GM19043 (cell line): ENCODE measurements around the gene PLD3.
"Not testable (repeated sequence)": the region's sequence is repeated elsewhere in the genome, so short reads cannot be mapped to it uniquely, and the experiment has no call there.

Experiments
- ATAC-seq: cut with Tn5 transposase; IDR thresholded peaks from one replicate; pipeline ENCODE4 v1.9.1; 2021; ENCODE audit warnings: low read depth; ENCODE audit not compliant: unreplicated experiment

Gene PLD3

GRCh38 chr19:40331052-40331451 lies 17.4 kb upstream of the PLD3 start:
- ATAC-seq = no peak

- no peak for ATAC-seq
Observed at GRCh38 chr19:40332669-40333068, 15.8 kb upstream of the PLD3 start.

- not testable (repeated sequence) for ATAC-seq
Observed at GRCh38 chr19:40333083-40333482, 15.4 kb upstream of the PLD3 start.

GRCh38 chr19:40335101-40335500 lies 13.4 kb upstream of the PLD3 start:
- no peak for ATAC-seq

- ATAC-seq = no peak
Observed at GRCh38 chr19:40335855-40336600, 12.5 kb upstream of the PLD3 start.

GRCh38 chr19:40336601-40336900 lies 11.9 kb upstream of the PLD3 start:
- no peak for ATAC-seq

GRCh38 chr19:40337107-40337506 lies 11.4 kb upstream of the PLD3 start:
- no peak for ATAC-seq

DNA sequence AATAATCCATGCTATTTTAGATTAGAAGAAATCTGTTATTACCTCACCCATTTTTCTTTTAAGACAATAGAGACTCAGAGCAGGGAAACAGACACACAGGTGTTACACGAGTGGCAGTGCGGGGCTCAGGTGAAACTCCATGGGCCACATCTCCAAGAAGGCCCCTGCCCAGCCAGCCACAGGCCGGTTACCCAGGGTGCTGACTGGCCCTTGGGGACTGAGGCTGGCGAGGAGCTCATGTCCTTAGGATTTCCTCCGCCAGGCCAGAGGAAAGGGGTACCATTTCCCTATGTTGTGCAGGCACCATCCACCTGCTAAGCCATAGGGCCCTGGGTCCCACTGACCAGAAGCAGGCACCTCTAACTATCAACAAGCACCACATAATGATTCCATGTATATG lies 10.9 kb upstream of the PLD3 start:
- no peak for ATAC-seq

- ATAC-seq = no peak
Observed at GRCh38 chr19:40339018-40339728, 9.3 kb upstream of the PLD3 start.

DNA sequence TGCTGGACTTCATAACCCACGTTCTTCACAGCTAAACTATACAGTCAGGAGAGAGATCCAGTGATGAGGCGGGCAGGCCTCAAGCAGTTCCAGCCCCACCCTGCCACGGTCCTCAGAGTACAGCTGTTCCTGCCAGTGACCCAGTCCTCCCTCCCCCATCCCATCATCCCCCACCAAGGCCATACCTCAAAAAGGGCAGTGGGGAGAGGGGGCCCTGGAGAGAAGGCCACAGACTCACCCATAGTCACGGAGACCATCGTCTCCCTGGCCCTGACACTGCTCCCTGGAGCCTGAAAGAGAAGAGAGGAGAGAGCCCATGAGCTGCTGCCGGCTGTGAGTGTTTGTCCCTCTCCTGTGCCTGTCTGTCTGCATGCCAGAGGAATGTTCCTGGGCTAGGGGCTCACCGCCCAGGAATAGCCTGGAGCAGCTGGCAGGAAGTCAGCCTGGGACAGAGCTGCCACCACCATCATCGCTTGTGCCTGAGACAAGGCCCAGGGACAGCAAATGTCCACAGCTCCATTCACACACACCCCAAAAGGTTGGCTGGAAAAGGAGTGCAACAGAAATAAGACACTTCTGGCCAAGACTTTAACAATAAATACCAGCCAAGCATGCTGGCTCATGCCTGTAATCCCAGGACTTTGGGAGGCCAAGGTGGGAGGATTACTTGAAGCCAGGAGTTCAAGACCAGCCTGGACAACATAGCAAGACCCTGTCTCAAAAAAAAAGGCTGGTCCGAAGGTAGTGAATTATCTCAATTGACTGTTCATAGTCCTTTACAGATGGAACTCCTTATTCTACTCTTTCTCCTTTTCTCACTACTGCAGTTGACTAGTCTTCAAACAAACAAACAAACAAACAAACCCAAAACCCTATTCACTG lies 6.7 kb upstream of the PLD3 start:
- ATAC-seq = no peak

GRCh38 chr19:40342644-40343311 lies 5.7 kb upstream of the PLD3 start:
- no peak for ATAC-seq

DNA sequence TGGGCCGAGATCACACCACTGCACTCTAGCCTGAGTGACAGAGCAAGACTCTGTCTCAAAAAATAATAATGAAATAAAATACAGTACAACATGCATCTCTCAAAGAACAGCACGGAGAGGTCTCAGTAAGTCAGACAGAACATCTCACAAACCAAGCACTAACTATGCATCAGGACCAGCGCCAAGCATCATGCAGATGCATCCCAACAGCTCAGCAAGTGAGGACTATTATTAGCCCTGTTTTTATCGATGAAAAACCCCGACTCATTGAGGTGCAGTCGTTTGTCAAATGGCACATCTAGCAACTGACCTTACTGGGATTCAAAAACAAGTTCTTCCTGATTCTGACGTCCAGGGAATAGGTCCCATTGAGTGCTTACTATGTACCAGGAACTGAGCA lies 4.1 kb upstream of the PLD3 start:
- no peak for ATAC-seq

GRCh38 chr19:40348961-40349507 lies 539 bp downstream of the PLD3 start:
- ATAC-seq = no peak

- no peak for ATAC-seq
Observed at GRCh38 chr19:40355975-40356680, 7.6 kb downstream of the PLD3 start.

DNA sequence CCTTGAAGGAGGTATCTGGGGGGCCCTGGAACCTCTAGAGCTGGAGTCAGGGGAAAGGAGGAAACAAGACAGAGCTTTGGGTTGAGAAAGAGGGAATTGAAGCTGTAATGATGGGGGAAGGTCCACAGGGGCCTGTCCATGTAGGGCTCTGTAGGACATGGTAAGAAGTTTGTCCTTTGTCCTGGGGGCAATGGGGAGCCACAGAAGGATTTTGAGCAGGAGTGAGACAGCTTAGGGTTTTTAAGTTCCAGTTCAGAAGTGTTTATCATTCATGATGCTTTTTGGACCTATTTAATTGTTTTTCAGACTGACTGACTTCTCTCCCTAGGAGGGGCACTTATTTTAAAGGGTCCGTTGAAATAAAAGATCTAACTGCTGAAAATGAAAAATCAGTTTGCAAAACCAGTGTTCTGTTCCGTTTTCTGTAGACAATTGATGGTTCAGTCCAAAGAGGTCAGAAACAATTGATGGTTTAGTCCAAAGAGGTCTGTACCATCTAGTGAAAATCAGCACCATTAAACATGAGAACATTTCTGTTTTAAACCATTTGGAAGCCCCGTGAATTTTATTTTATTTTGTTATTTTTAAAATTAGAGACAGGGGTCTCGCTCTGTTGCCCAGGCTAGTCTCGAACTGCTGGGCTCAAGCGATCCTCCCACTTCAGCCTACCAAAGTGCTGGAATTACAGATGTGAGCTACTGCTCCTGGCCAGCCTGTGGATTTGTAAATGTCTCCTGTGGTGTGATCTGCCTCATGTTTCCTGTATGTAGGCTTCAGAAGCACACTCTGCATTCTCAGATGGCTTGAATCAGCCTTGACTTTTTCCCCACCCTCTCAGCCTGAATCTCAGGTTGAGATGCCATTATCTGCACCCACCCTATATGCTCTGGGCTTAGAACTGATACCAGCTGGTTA lies 8.4 kb downstream of the PLD3 start:
- ATAC-seq = no peak

GRCh38 chr19:40357640-40358039 lies 9.1 kb downstream of the PLD3 start:
- ATAC-seq = no peak

- no peak for ATAC-seq
Observed at GRCh38 chr19:40358773-40359172, 10.3 kb downstream of the PLD3 start.

DNA sequence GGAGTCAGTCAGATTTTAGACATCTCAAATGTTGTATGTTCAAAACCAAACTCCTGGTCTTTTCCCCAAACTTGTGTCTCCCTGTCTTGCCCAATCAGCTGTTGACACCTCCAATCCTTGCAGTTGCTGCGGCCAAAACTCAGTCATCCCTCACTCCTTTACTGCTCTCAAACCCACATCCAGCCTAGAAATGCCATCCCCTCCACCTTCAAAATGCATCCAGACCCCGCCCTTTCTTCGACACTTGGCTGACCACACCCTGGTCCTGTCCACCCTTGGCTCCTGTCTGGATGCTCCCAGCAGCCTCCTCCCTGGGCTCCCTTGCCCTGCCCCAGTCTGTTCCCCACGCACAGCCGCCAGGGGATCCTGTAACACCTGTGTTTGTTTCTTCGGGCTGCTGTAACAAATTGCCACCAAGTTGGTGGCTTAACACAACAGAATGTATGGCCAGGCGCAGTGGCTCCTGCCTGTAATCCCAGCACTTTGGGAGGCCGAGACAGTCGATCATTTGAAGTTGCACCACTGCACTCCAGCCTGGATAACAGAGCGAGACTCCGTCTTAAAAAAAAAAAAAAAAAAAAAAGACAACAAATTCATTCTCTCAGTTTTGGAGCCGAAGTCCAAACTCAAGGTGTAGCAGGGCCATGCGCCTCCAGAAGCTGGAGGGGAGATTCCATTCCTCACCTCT lies 11.7 kb downstream of the PLD3 start:
- no peak for ATAC-seq
